Activated naive CD8-positive, alpha-beta T cell treated with anti-CD3 and anti-CD28 coated beads for 36 hours (primary cell): ENCODE data around the gene CHCHD1. TPM values are rescaled to one million over a fixed set of nuclear protein-coding genes. Genes with fewer than 3 reads are reported as not detected.
"Not testable (repeated sequence)": the region's sequence is repeated elsewhere in the genome, so short reads cannot be mapped to it uniquely, and the experiment has no call there.

Experiments
- DNase-seq: peaks from one replicate; pipeline ENCODE4 v3.0.0; 2021
- H3K27ac Mint-ChIP-seq: one replicate; pipeline ENCODE4 v1.8.0; 2022; ENCODE audit warnings: mild to moderate bottlenecking, moderate library complexity, mixed read lengths
- H3K27me3 Mint-ChIP-seq: one replicate; pipeline ENCODE4 v1.8.0; 2022; ENCODE audit warnings: mild to moderate bottlenecking, mixed read lengths
- H3K36me3 Mint-ChIP-seq: one replicate; pipeline ENCODE4 v1.8.0; 2021; ENCODE audit warnings: mild to moderate bottlenecking, mixed read lengths
- H3K4me1 Mint-ChIP-seq: one replicate; pipeline ENCODE4 v1.8.0; 2021; ENCODE audit warnings: mixed read lengths
- H3K4me3 Mint-ChIP-seq: one replicate; pipeline ENCODE4 v1.8.0; 2022; ENCODE audit warnings: mild to moderate bottlenecking, moderate library complexity, mixed read lengths
- H3K9me3 Mint-ChIP-seq: one replicate; pipeline ENCODE4 v1.8.0; 2022; ENCODE audit warnings: mixed read lengths
- total RNA-seq, 2 experiments: library from RNA; stranded (reverse); gene quantifications; one replicate each; pipeline ENCODE4 v1.2.3, GENCODE V29; 2021

The CHCHD1 gene
- total RNA-seq, 2 experiments from 2014 or later: 34.8 to 38.6 TPM

- Mint-ChIP-seq H3K4me3 (peak overlapping the region; percentile 14), H3K4me1 (peaks cover 41% of the 10 kb centered on the region), H3K27ac (peak overlapping the region; percentile 16), H3K27me3 (no peaks in the 10 kb centered on the region), H3K9me3 (no peaks in the 10 kb centered on the region), H3K36me3 (peaks cover 26% of the 10 kb centered on the region)
- DNase-seq: no peak
Observed at GRCh38 chr10:73779539-73780197, 2.2 kb upstream of the CHCHD1 start.

- Mint-ChIP-seq H3K27ac (peak overlapping the region; percentile 16), H3K4me1 (peaks cover 39% of the 10 kb centered on the region)
Observed at GRCh38 chr10:73780301-73780700, 1.5 kb upstream of the CHCHD1 start.

GRCh38 chr10:73780966-73781365 is 882 bp upstream of the CHCHD1 start:
- H3K36me3 Mint-ChIP-seq: peaks cover 17% of the 10 kb centered on the region
- no peaks in the 10 kb centered on the region for H3K9me3 Mint-ChIP-seq
- peak overlapping the region; percentile 98 for H3K4me3 Mint-ChIP-seq
- no peak for DNase-seq
- H3K27me3 Mint-ChIP-seq: no peaks in the 10 kb centered on the region
- H3K27ac Mint-ChIP-seq: peak overlapping the region; percentile 96
- peaks cover 32% of the 10 kb centered on the region for H3K4me1 Mint-ChIP-seq

More at GRCh38 chr10:73780301-73780700, 1.5 kb upstream of the CHCHD1 start:
- DNase-seq: no peak
- Mint-ChIP-seq H3K4me3 (peak overlapping the region; percentile 98), H3K9me3 (no peaks in the 10 kb centered on the region), H3K36me3 (peaks cover 23% of the 10 kb centered on the region), H3K27me3 (no peaks in the 10 kb centered on the region)

- no peaks in the 10 kb centered on the region for H3K27me3 Mint-ChIP-seq
Observed at GRCh38 chr10:73781548-73781878, 335 bp upstream of the CHCHD1 start.

DNA sequence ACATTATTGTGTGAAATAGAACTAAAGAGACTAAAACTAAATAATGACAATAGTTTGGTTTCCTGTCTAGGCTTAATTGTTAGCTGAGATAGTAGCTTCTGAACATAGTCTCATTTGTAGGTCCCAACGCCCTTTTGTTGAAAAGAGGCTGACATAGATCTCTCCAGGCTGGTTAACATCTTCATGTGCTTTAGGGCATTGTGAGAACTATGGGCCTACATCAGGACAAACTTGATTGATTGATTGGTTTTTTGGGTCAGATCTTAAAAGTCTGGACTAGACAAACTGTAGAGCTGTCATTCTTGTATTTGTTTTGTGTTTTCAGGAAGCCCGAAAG is 869 bp downstream of the CHCHD1 start:
- Mint-ChIP-seq H3K4me1 (peaks cover 42% of the 10 kb centered on the region), H3K27ac (peak overlapping the region; percentile 96), H3K4me3 (peak overlapping the region; percentile 98), H3K27me3 (no peaks in the 10 kb centered on the region), H3K9me3 (no peaks in the 10 kb centered on the region), H3K36me3 (peaks cover 12% of the 10 kb centered on the region)
- no peak for DNase-seq

More at GRCh38 chr10:73781548-73781878, 335 bp upstream of the CHCHD1 start:
- no peaks in the 10 kb centered on the region for H3K9me3 Mint-ChIP-seq
- peaks cover 37% of the 10 kb centered on the region for H3K4me1 Mint-ChIP-seq
- peak overlapping the region; percentile 96 for H3K27ac Mint-ChIP-seq
- peak overlapping the region; percentile 98 for H3K4me3 Mint-ChIP-seq
- peaks cover 20% of the 10 kb centered on the region for H3K36me3 Mint-ChIP-seq
- no peak for DNase-seq

- peaks cover 39% of the 10 kb centered on the region for H3K4me1 Mint-ChIP-seq
- H3K4me3 Mint-ChIP-seq: peak within 1 kb of the TSS; percentile 96
- DNase-seq: peak; percentile 84
- peak within 1 kb of the TSS; percentile 98 for H3K27ac Mint-ChIP-seq
- H3K27me3 Mint-ChIP-seq: no peaks in the 10 kb centered on the region
- H3K9me3 Mint-ChIP-seq: no peaks in the 10 kb centered on the region
- H3K36me3 Mint-ChIP-seq: peaks cover 13% of the 10 kb centered on the region
Observed at GRCh38 chr10:73785211-73785720, 3.4 kb downstream of the CHCHD1 start, which contains the start of gene ZSWIM8. ZSWIM8 (plus strand) TSS chr10:73785606; CDS start chr10:73785879, 273 bp downstream.

DNA sequence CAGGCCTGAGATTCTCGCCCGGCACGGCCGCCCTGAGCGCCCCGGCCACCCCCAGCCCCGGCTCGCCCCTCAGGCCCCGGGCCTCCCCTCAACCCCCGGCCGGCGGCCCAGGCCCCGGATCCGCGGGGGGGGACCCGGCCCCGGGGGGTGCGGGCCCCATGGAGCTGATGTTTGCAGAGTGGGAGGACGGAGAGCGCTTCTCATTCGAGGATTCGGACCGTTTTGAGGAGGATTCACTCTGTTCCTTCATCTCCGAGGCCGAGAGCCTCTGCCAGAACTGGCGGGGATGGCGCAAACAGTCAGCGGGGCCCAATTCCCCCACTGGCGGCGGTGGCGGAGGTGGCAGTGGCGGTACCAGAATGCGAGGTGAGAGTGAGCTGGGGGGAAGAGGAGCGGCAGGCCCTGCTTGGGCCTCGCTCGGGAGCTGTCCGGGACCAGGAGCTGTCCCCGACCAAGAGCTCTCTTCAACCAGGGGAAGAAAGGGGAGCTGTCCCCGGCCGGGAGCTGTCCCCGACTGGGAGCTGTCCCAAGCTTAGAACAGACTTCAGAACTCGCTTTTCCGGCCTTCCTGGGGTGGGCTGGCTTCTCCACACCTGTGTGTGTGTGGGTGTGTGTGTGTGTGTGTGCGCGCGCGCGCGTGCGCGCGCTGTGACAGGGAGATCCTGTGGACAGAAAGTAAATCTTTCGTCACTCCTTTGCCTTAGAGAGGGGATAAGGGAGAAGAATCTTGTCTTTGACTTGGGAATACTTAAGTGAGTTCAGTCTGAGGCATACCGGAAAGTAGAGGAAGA is 4.1 kb downstream of the CHCHD1 start:
- Mint-ChIP-seq H3K27me3 (no peaks in the 10 kb centered on the region), H3K36me3 (peaks cover 10% of the 10 kb centered on the region), H3K9me3 (no peaks in the 10 kb centered on the region), H3K4me1 (peaks cover 36% of the 10 kb centered on the region), H3K4me3 (peak overlapping the region; percentile 96), H3K27ac (peak overlapping the region; percentile 98)
- DNase-seq: peak; percentile 56

GRCh38 chr10:73786512-73786885 is 4.7 kb downstream of the CHCHD1 start:
- Mint-ChIP-seq H3K27ac (peak overlapping the region; percentile 90), H3K27me3 (no peaks in the 10 kb centered on the region), H3K9me3 (no peaks in the 10 kb centered on the region), H3K4me1 (peaks cover 35% of the 10 kb centered on the region), H3K36me3 (peaks cover 10% of the 10 kb centered on the region), H3K4me3 (peak overlapping the region; percentile 96)
- no peak for DNase-seq

GRCh38 chr10:73787031-73787800 is 5.4 kb downstream of the CHCHD1 start:
- not testable (repeated sequence) for H3K27me3 Mint-ChIP-seq, H3K9me3 Mint-ChIP-seq, H3K27ac Mint-ChIP-seq, H3K36me3 Mint-ChIP-seq, DNase-seq
- H3K4me1 Mint-ChIP-seq: peaks cover 35% of the 10 kb centered on the region
- peak overlapping the region; percentile 96 for H3K4me3 Mint-ChIP-seq

- Mint-ChIP-seq H3K27ac (no peak overlapping the region), H3K36me3 (peaks cover 8% of the 10 kb centered on the region), H3K9me3 (no peaks in the 10 kb centered on the region), H3K4me1 (peaks cover 23% of the 10 kb centered on the region), H3K27me3 (no peaks in the 10 kb centered on the region), H3K4me3 (no peak overlapping the region)
- no peak for DNase-seq
Observed at GRCh38 chr10:73788864-73789658, 7.2 kb downstream of the CHCHD1 start.

DNA sequence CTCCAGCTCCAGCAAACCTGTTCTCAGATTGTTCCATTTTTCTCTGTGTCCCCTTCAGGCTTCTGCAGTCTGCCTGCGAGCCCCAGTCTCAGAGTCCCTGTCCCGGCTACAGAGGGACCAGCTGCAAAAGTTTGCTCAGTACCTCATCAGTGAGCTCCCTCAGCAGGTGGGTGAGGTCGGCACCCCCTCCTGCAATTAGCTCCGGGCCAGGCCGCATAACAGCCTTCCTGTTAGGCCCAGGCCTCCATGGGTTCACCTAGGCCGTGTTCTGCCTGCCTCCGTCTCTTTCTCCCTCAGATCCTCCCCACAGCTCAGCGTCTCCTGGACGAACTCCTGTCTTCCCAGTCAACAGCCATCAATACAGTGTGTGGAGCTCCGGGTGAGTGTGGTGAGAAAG is 7.8 kb downstream of the CHCHD1 start:
- H3K4me3 Mint-ChIP-seq: no peak overlapping the region
- DNase-seq: no peak
- no peak overlapping the region for H3K27ac Mint-ChIP-seq
- H3K36me3 Mint-ChIP-seq: peaks cover 8% of the 10 kb centered on the region
- no peaks in the 10 kb centered on the region for H3K9me3 Mint-ChIP-seq
- peaks cover 20% of the 10 kb centered on the region for H3K4me1 Mint-ChIP-seq
- H3K27me3 Mint-ChIP-seq: no peaks in the 10 kb centered on the region

- Mint-ChIP-seq H3K9me3 (no peaks in the 10 kb centered on the region), H3K36me3 (peaks cover 6% of the 10 kb centered on the region), H3K27ac (no peak overlapping the region), H3K4me1 (peaks cover 17% of the 10 kb centered on the region), H3K4me3 (no peak overlapping the region), H3K27me3 (no peaks in the 10 kb centered on the region)
- DNase-seq: no peak
Observed at GRCh38 chr10:73790886-73791625, 9.2 kb downstream of the CHCHD1 start.

- Mint-ChIP-seq H3K27ac (no peak overlapping the region), H3K4me3 (no peak overlapping the region), H3K36me3 (peaks cover 4% of the 10 kb centered on the region), H3K27me3 (no peaks in the 10 kb centered on the region), H3K9me3 (no peaks in the 10 kb centered on the region), H3K4me1 (peaks cover 9% of the 10 kb centered on the region)
- no peak for DNase-seq
Observed at GRCh38 chr10:73791871-73792400, 10.1 kb downstream of the CHCHD1 start.

- no peaks in the 10 kb centered on the region for H3K9me3 Mint-ChIP-seq
- no peak for DNase-seq
- H3K4me1 Mint-ChIP-seq: no peaks in the 10 kb centered on the region
- no peaks in the 10 kb centered on the region for H3K27me3 Mint-ChIP-seq
- no peak overlapping the region for H3K4me3 Mint-ChIP-seq
- H3K27ac Mint-ChIP-seq: no peak overlapping the region
- peaks cover 4% of the 10 kb centered on the region for H3K36me3 Mint-ChIP-seq
Observed at GRCh38 chr10:73793456-73793855, 11.6 kb downstream of the CHCHD1 start.
